Activated naive CD8-positive, alpha-beta T cell treated with anti-CD3 and anti-CD28 coated beads, Interleukin-2, amount 50 U/mL, for 16 hours (primary cell): Measurements from ENCODE around the gene GATAD2B.
"Not testable (repeated sequence)": the region's sequence is repeated elsewhere in the genome, so short reads cannot be mapped to it uniquely, and the experiment has no call there.

Experiments used
- DNase-seq: peaks from one replicate; pipeline ENCODE4 v3.0.0-alpha.2; 2020; ENCODE audit warnings: low read depth, low spot score

The GATAD2B gene

GRCh38 chr1:153888533-153888932 is 34.2 kb downstream of the GATAD2B start:
- DNase-seq: no peak

- no peak for DNase-seq
Measured at GRCh38 chr1:153886127-153886526, 36.6 kb downstream of the GATAD2B start.

- DNase-seq: no peak
Measured at GRCh38 chr1:153883223-153883622, 39.5 kb downstream of the GATAD2B start.

GRCh38 chr1:153882296-153882912 is 40.4 kb downstream of the GATAD2B start:
- DNase-seq: no peak

GRCh38 chr1:153881751-153882150 is 41.0 kb downstream of the GATAD2B start:
- no peak for DNase-seq

- no peak for DNase-seq
Measured at GRCh38 chr1:153880962-153881361, 41.8 kb downstream of the GATAD2B start.

GRCh38 chr1:153880024-153880423 is 42.7 kb downstream of the GATAD2B start:
- DNase-seq: no peak

- no peak for DNase-seq
Measured at GRCh38 chr1:153877112-153877511, 45.7 kb downstream of the GATAD2B start.

- DNase-seq: no peak
Measured at GRCh38 chr1:153872934-153873333, 49.8 kb downstream of the GATAD2B start.

- no peak for DNase-seq
Measured at GRCh38 chr1:153872331-153872730, 50.4 kb downstream of the GATAD2B start.

- no peak for DNase-seq
Measured at GRCh38 chr1:153869486-153869885, 53.3 kb downstream of the GATAD2B start.

- no peak for DNase-seq
Measured at GRCh38 chr1:153866045-153866850, 56.5 kb downstream of the GATAD2B start.

GRCh38 chr1:153860285-153860684 is 62.5 kb downstream of the GATAD2B start:
- DNase-seq: no peak

- no peak for DNase-seq
Measured at GRCh38 chr1:153857505-153857904, 65.3 kb downstream of the GATAD2B start.

GRCh38 chr1:153856763-153857162 is 66.0 kb downstream of the GATAD2B start:
- no peak for DNase-seq

GRCh38 chr1:153852170-153852569 is 70.6 kb downstream of the GATAD2B start:
- DNase-seq: no peak

GRCh38 chr1:153849487-153850185 is 73.1 kb downstream of the GATAD2B start:
- DNase-seq: no peak

- no peak for DNase-seq
Measured at GRCh38 chr1:153848805-153849204, 74.0 kb downstream of the GATAD2B start.

GRCh38 chr1:153845158-153845557 is 77.6 kb downstream of the GATAD2B start:
- no peak for DNase-seq

GRCh38 chr1:153844349-153844748 is 78.4 kb downstream of the GATAD2B start:
- DNase-seq: not testable (repeated sequence)

GRCh38 chr1:153842006-153842471 is 80.7 kb downstream of the GATAD2B start:
- no peak for DNase-seq

GRCh38 chr1:153841463-153841994 is 81.2 kb downstream of the GATAD2B start:
- no peak for DNase-seq
